Uterus (tissue), 2 donors: ENCODE results near the gene KCNG2.

Experiments
- CTCF ChIP-seq, 4 experiments: fragments of 200-600 bp in 2 of 4; fragments of 450-650 bp in 2 of 4; sonication (generic) in 2 of 4; IDR thresholded peaks; one replicate each; pipeline ENCODE4 v1.5.1; 2016 to 2019; ENCODE audit warnings: antibody characterized with exemption in 4 of 4, mild to moderate bottlenecking in 2 of 4, moderate library complexity in 1 of 4
- POLR2A ChIP-seq, 2 donors: fragments of 450-650 bp; IDR thresholded peaks; one replicate each; pipeline ENCODE4 v1.6.1; 2016; ENCODE audit warnings: antibody characterized with exemption in 2 of 2, mild to moderate bottlenecking in 1 of 2, moderate library complexity in 1 of 2

DNA sequence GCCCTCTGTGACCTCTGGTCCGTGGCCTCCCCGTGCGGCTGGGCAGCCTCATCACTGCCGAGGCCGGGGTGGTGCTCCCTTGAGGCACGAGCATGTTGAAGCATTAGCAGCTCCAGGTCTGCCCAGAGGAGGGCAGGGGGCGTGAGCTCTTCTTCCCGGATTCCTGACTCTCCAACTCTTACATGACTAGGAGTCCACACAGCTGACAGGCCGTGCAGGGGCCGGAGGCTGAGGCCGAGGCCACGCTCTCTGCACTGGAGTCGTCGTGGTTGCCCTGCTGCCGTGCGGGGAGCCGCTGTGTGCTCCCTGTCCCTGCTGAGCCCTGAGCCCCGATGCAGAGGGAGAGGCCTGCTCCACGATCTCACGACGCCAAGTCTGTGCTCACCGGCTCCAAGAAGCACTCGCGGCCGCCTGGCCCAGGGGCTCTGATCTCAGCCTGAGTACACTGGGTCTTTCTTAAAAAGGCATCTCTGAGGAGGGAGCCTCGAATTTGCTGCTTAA, 19.4 kb upstream of the KCNG2 start:
- TF ChIP-seq POLR2A (IDR thresholded peaks at IDR 0.05) (no peak), CTCF (IDR thresholded peaks at IDR 0.05) (no peak)
